K562 (cell line): Measurements from ENCODE around the gene COX15. TPM values are rescaled to one million over a fixed set of nuclear protein-coding genes. Genes with fewer than 3 reads are reported as not detected.

ENCODE experiments used
- CTBP1 ChIP-seq: fragments of 450-650 bp; IDR thresholded peaks from 2 replicates; pipeline ENCODE4 v1.6.1; 2016; ENCODE audit warnings: borderline replicate concordance
- ELF1 ChIP-seq: fragments of 200-800 bp; sonication (Bioruptor generic); IDR thresholded peaks from 2 replicates; pipeline ENCODE4 v1.6.1; 2016; ENCODE audit warnings: missing genetic modification characterization, missing compliant biosample characterization
- ETV1 ChIP-seq: fragments of 450-650 bp; conservative IDR thresholded peaks from 2 replicates; pipeline ENCODE4 v1.6.1; 2016; ENCODE audit warnings: missing genetic modification characterization, control low read depth, low read depth, missing compliant biosample characterization
- ETV6 ChIP-seq, 3 experiments: fragments of 150-350 bp in 1 of 3; sonication (generic) in 1 of 3; formaldehyde crosslinking in 1 of 3; IDR thresholded peaks; 2 replicates each; pipeline versions ENCODE4 v1.6.1 to v1.8.0; 2014 to 2022; ENCODE audit warnings: borderline replicate concordance in 2 of 3, low read depth in 2 of 3, antibody characterized with exemption in 1 of 3, low read length in 1 of 3, mild to moderate bottlenecking in 1 of 3, missing genetic modification reagents in 1 of 3
- GTF2A2 ChIP-seq: IDR thresholded peaks from 2 replicates; pipeline ENCODE4 v1.6.1; 2016; ENCODE audit warnings: mild to moderate bottlenecking, missing genetic modification characterization, missing compliant biosample characterization
- NFE2L1 ChIP-seq: fragments of 450-650 bp; IDR thresholded peaks from 2 replicates; pipeline ENCODE4 v1.6.1; 2016; ENCODE audit warnings: missing genetic modification characterization, low read depth, mild to moderate bottlenecking, missing compliant biosample characterization, moderate library complexity, borderline replicate concordance
- SMARCA4 ChIP-seq: fragments of 450-650 bp; IDR thresholded peaks from 2 replicates; pipeline ENCODE4 v1.6.1; 2016
- SMARCE1 ChIP-seq: fragments of 450-650 bp; IDR thresholded peaks from 2 replicates; pipeline ENCODE4 v1.7.1; 2016; ENCODE audit warnings: mild to moderate bottlenecking
- XRCC5 ChIP-seq: fragments of 200-400 bp; formaldehyde crosslinking; IDR thresholded peaks from 2 replicates; pipeline ENCODE4 v1.6.1; 2017; ENCODE audit warnings: low read depth, mild to moderate bottlenecking, low read length
- ZC3H11A ChIP-seq: IDR thresholded peaks from 2 replicates; pipeline ENCODE4 v1.6.1; 2012; ENCODE audit warnings: low read depth, low read length, improper control_type of control experiment
- polyA plus RNA-seq, 8 experiments: library from polyadenylated mRNA; depleted of rRNA in 4 of 8; stranded (reverse) in 5 of 8; unstranded in 3 of 8; fragments of >200 nt; fragmentation: Nextera tagmentation in 2 of 8; fragmentation: Illumina TruSeq in 1 of 8; extraction: Ambion mirVana in 2 of 8; extraction: Trizol in 1 of 8; gene quantifications; 2 replicates each; pipeline versions ENCODE4 v1.2.1 to v1.2.3, GENCODE V29; 2011 to 2014; ENCODE audit warnings: inconsistent platforms in 1 of 8, missing spikeins in 1 of 8
- total RNA-seq, 7 experiments: library from RNA; depleted of rRNA in 6 of 7; stranded (reverse); fragments of >200 nt in 6 of 7; fragmentation: Illumina TruSeq in 2 of 7; extraction: Trizol in 2 of 7; gene quantifications; 2 replicates each; pipeline versions ENCODE4 v1.2.1 to v1.2.3, GENCODE V29; 2011 to 2021; ENCODE audit warnings: low replicate concordance in 1 of 7
- TF ChIP-seq, protein P1 (sequence below): fragments of 150-350 bp; IDR thresholded peaks from 2 replicates; pipeline ENCODE4 v1.6.1; 2014; ENCODE audit warnings: low read depth, mild to moderate bottlenecking, low read length, borderline replicate concordance
- TF ChIP-seq, protein P2 (sequence below): fragments of 450-650 bp; IDR thresholded peaks from 2 replicates; pipeline ENCODE4 v1.6.1; 2016
- TF ChIP-seq, protein P3 (sequence below): fragments of 450-650 bp; IDR thresholded peaks from 2 replicates; pipeline ENCODE4 v1.6.1; 2018; ENCODE audit not compliant: partially characterized antibody
- TF ChIP-seq, protein P4 (sequence below): fragments of 250-450 bp; sonication (Bioruptor Pico); IDR thresholded peaks from 2 replicates; pipeline ENCODE4 v1.5.0; 2022; ENCODE audit warnings: mild to moderate bottlenecking

Gene COX15
- total and polyA plus RNA-seq, 9 of the 15 experiments (the other 6 are each of a cell fraction or from before 2014, with no cell fraction given) = 17.4 to 45.1 (median 23.7) TPM

DNA sequence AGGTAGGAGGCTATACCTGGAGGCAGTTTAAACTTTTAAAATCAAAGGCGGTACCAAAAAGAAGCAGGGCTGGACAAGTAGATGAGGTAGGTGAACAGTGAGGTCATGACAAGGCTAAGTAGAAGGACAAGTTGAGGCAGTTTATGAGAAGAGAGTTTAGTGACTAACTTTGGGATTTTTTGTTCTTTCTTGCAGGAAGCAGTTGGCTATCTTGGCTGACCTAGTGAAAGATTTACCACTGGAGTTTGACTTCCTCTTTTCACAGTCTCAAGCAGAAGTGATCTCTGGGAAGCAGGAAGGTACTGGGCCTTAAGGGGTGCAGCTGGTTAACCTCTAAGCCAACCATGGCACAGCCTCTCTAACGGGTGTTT, 46.3 kb downstream of the COX15 start (continued):
- TF ChIP-seq ZC3H11A = no peak
- TF ChIP-seq SMARCA4 = peak; percentile 75
- TF ChIP-seq, protein P1, sequence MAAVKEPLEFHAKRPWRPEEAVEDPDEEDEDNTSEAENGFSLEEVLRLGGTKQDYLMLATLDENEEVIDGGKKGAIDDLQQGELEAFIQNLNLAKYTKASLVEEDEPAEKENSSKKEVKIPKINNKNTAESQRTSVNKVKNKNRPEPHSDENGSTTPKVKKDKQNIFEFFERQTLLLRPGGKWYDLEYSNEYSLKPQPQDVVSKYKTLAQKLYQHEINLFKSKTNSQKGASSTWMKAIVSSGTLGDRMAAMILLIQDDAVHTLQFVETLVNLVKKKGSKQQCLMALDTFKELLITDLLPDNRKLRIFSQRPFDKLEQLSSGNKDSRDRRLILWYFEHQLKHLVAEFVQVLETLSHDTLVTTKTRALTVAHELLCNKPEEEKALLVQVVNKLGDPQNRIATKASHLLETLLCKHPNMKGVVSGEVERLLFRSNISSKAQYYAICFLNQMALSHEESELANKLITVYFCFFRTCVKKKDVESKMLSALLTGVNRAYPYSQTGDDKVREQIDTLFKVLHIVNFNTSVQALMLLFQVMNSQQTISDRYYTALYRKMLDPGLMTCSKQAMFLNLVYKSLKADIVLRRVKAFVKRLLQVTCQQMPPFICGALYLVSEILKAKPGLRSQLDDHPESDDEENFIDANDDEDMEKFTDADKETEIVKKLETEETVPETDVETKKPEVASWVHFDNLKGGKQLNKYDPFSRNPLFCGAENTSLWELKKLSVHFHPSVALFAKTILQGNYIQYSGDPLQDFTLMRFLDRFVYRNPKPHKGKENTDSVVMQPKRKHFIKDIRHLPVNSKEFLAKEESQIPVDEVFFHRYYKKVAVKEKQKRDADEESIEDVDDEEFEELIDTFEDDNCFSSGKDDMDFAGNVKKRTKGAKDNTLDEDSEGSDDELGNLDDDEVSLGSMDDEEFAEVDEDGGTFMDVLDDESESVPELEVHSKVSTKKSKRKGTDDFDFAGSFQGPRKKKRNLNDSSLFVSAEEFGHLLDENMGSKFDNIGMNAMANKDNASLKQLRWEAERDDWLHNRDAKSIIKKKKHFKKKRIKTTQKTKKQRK = no peak
- no peak for TF ChIP-seq NFE2L1
- TF ChIP-seq SMARCE1 = peak; percentile 74; the same call in 1 of the 2 replicates
- TF ChIP-seq ETV6 (IDR thresholded peaks at IDR 0.05; ENCODE audit: borderline replicate concordance in 1 of 2, low read depth in 2 of 2, low read length in 1 of 2) = peak in 1 of 2 experiments; percentile 33; a peak in 1 of 4 replicates
- no peak for TF ChIP-seq ETV6 (CRISPR knock-in tag; IDR thresholded peaks at IDR 0.05; ENCODE audit: borderline replicate concordance)
- TF ChIP-seq GTF2A2 (tag) = no peak
- 0 out of 2 replicates have a peak, but pooled peaks have one; percentile 29 for TF ChIP-seq ELF1
- no peak for TF ChIP-seq XRCC5
- peak; percentile 49 for TF ChIP-seq ETV1
- no peak for TF ChIP-seq CTBP1
- TF ChIP-seq, protein P2, sequence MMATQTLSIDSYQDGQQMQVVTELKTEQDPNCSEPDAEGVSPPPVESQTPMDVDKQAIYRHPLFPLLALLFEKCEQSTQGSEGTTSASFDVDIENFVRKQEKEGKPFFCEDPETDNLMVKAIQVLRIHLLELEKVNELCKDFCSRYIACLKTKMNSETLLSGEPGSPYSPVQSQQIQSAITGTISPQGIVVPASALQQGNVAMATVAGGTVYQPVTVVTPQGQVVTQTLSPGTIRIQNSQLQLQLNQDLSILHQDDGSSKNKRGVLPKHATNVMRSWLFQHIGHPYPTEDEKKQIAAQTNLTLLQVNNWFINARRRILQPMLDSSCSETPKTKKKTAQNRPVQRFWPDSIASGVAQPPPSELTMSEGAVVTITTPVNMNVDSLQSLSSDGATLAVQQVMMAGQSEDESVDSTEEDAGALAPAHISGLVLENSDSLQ = peak; percentile 31; the same call in 1 of the 2 replicates
- TF ChIP-seq, protein P3, sequence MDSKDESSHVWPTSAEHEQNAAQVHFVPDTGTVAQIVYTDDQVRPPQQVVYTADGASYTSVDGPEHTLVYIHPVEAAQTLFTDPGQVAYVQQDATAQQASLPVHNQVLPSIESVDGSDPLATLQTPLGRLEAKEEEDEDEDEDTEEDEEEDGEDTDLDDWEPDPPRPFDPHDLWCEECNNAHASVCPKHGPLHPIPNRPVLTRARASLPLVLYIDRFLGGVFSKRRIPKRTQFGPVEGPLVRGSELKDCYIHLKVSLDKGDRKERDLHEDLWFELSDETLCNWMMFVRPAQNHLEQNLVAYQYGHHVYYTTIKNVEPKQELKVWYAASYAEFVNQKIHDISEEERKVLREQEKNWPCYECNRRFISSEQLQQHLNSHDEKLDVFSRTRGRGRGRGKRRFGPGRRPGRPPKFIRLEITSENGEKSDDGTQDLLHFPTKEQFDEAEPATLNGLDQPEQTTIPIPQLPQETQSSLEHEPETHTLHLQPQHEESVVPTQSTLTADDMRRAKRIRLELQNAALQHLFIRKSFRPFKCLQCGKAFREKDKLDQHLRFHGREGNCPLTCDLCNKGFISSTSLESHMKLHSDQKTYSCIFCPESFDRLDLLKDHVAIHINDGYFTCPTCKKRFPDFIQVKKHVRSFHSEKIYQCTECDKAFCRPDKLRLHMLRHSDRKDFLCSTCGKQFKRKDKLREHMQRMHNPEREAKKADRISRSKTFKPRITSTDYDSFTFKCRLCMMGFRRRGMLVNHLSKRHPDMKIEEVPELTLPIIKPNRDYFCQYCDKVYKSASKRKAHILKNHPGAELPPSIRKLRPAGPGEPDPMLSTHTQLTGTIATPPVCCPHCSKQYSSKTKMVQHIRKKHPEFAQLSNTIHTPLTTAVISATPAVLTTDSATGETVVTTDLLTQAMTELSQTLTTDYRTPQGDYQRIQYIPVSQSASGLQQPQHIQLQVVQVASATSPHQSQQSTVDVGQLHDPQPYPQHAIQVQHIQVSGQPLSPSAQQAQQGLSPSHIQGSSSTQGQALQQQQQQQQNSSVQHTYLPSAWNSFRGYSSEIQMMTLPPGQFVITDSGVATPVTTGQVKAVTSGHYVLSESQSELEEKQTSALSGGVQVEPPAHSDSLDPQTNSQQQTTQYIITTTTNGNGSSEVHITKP = no peak
- TF ChIP-seq, protein P4, sequence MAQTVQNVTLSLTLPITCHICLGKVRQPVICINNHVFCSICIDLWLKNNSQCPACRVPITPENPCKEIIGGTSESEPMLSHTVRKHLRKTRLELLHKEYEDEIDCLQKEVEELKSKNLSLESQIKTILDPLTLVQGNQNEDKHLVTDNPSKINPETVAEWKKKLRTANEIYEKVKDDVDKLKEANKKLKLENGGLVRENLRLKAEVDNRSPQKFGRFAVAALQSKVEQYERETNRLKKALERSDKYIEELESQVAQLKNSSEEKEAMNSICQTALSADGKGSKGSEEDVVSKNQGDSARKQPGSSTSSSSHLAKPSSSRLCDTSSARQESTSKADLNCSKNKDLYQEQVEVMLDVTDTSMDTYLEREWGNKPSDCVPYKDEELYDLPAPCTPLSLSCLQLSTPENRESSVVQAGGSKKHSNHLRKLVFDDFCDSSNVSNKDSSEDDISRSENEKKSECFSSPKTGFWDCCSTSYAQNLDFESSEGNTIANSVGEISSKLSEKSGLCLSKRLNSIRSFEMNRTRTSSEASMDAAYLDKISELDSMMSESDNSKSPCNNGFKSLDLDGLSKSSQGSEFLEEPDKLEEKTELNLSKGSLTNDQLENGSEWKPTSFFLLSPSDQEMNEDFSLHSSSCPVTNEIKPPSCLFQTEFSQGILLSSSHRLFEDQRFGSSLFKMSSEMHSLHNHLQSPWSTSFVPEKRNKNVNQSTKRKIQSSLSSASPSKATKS (CRISPR knock-in tag) = no peak
